ENCODE results near the gene PLAC8L1.
"Not testable (repeated sequence)": the region's sequence is repeated elsewhere in the genome, so short reads cannot be mapped to it uniquely, and the experiment has no call there.

Gene PLAC8L1, protein sequence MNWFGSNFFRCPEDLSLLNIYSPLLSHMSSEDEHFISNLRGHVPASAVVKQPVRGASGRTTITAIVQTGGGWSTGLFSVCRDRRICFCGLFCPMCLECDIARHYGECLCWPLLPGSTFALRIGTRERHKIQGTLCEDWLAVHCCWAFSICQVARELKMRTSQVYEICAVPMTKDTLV

DNA sequence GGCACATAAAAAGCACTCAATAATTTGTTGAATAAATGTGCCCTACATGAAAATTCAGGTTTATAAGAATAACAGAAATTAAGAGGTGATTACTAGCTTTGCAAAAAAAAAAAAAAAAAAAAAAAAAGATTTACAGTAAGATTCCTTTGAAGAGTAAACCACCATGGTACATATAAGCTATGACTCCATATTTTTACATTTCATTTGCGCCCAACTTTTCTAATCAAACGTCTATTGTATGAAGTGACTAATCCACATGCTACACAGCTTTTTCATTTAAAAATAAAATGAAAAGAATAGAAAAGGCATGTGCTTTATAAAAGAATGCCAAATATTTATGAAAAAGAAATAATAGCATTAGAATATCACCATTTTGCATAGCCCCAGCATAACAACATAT, at the start of gene PLAC8L1:
TSS of gene PLAC8L1 (minus strand) at position 101 of the 400 bp plus-strand sequence. CDS start 1,266 bp downstream, outside the sequence.
- TF ChIP-seq, protein P1, sequence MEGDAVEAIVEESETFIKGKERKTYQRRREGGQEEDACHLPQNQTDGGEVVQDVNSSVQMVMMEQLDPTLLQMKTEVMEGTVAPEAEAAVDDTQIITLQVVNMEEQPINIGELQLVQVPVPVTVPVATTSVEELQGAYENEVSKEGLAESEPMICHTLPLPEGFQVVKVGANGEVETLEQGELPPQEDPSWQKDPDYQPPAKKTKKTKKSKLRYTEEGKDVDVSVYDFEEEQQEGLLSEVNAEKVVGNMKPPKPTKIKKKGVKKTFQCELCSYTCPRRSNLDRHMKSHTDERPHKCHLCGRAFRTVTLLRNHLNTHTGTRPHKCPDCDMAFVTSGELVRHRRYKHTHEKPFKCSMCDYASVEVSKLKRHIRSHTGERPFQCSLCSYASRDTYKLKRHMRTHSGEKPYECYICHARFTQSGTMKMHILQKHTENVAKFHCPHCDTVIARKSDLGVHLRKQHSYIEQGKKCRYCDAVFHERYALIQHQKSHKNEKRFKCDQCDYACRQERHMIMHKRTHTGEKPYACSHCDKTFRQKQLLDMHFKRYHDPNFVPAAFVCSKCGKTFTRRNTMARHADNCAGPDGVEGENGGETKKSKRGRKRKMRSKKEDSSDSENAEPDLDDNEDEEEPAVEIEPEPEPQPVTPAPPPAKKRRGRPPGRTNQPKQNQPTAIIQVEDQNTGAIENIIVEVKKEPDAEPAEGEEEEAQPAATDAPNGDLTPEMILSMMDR (conservative IDR thresholded peaks at IDR 0.05) = no peak
- no peak for TF ChIP-seq ZFX (IDR thresholded peaks at IDR 0.05)
- no peak within 1 kb of the TSS for H3K27ac ChIP-seq

DNA sequence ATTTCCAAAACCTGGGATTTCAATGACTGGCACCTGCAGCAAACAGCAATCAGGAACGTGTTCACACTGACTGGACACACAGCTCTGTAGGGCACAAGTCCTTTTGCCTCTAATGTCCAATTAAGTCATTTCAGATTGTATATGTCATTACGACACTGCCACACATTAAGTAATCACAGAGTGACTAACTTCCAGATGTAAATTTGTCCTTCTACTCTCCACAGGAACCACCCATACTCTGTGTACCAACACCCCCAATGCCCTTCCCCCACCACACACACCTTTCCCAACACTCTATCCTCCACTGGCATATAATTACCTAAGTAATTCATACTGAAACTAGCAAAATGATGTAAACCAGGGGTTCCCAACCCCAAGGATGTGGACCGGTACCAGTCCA, 46.6 kb upstream of the PLAC8L1 start:
- H3K27ac ChIP-seq = no peak overlapping the region
- no peak for TF ChIP-seq ZFX (IDR thresholded peaks at IDR 0.05)
- TF ChIP-seq, protein P1 (conservative IDR thresholded peaks at IDR 0.05) = no peak

DNA sequence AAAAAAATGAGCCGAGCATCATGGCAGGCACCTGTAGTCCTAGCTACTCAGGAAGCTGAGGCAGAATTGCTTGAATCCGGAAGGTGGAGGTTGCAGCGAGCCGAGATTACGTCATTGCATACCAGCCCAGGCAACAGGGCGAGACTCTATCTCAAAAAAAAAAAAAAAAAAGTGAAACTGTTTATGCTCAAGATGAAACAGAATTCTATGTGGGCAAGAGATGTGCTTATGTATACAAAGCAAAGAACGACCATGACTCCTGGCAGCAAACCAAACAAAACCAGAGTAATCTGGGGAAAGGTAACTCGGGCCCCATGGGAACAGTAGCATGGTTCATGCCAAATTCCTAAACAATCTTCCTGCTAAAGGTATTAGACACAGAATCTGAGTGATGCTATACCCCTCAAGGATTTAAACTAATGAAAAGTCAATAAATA, 32.6 kb upstream of the PLAC8L1 start:
- H3K27ac ChIP-seq = no peak overlapping the region
- TF ChIP-seq, protein P1 (conservative IDR thresholded peaks at IDR 0.05) = no peak

DNA sequence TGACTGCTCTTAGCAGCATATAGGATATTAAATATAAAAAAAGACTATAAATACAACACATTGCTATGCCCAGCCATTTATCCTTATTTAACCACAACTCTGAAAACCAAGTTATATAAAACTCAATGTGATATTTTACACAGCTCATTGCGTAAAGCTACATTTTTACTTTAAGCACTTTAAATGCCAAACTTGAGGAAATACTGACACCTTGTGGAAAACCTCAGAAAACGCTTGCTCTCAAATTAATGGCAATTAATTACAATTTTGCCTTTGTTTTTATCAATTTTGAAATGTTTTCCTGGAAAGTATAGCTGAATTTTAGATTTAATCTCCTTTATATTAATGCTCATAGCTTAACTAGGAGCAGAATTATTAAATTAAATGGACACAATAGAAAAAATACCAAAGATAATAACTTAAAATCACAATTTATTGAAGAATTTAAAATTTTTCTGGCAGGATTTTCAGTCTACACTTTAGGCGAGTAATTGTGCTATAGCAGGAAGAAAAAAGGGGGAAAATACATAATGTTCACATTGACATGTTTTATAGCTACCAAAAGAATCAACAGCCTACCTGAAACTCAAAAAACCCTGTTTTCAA, 25.2 kb upstream of the PLAC8L1 start:
- no peak overlapping the region for H3K27ac ChIP-seq
- no peak for TF ChIP-seq ZFX (IDR thresholded peaks at IDR 0.05)
- TF ChIP-seq, protein P1 (conservative IDR thresholded peaks at IDR 0.05) = peak; percentile 78

DNA sequence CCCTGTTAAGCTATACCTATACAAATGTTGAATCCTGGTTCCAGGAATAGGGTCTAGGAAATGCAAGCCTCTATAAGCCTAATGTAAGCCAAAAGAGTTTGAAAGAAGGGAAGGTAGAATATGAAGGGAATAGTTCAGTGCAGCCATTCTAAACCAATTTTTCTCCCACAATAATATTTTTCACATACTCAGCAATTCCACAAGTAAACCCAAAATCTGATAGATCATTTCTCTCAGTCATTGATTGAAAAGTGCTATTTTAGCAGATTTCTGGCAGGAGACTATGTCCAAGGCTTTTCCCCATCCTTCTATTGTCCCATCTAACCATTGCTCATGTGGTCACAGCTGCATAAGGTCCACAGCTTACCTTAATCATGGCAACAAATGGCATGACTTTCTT, 20.7 kb upstream of the PLAC8L1 start:
- no peak for TF ChIP-seq ZFX (IDR thresholded peaks at IDR 0.05)
- TF ChIP-seq, protein P1 (conservative IDR thresholded peaks at IDR 0.05) = no peak
- H3K27ac ChIP-seq = no peak overlapping the region

DNA sequence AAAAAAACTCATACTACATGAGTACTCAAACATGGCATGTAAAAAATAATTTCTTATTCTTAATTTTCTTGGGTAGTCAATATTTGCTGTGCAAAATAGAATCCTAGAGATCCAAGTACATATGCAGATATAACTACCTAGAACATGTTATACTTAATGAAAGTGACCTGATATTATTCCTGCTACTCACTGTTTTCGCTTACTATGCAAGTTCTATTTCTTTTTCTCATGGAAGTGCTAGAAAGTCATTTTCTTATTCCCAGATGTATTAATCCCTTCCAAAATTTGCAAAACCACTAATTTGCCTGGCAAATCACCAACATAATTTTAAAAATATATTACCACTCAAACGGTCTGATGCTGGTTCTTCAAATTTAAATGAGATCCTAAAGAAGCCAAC, 19.2 kb upstream of the PLAC8L1 start:
- TF ChIP-seq, protein P1 (conservative IDR thresholded peaks at IDR 0.05) = no peak
- TF ChIP-seq ZFX (IDR thresholded peaks at IDR 0.05) = no peak
- H3K27ac ChIP-seq = no peak overlapping the region

DNA sequence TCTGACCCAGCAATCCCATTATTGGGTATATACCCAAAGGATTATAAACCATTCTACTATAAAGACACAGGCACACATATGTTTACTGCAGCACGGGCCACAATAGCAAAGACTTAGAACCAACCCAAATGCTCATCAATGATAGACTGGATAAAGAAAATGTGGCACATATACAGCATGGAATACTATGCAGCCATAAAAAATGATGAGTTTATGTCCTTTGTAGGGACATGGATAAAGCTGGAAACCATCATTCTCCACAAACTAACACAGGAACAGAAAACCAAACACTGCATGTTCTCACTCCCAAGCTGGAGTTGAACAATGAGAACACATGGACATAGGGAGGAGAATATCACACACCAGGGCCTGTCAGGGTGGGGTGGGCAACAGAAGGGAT, 16.1 kb upstream of the PLAC8L1 start:
- not testable (repeated sequence) for H3K27ac ChIP-seq

DNA sequence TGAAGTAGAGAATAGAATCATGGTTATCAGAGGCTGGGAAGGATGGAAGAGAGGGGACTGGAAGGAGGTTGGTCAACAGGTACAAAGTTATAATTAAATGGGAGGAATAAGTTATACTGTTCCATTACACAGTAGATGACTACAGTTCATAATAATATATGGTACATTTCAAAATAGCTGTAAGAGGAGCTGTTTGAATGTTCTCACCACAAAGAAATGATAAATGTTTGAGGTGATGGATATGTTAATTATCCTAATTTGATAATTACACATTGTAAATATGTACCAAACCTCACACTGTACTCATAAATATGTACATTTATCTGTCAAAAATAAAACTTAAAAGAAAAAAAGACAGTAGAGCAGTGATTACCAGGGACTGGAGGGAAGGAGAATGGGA, 12.9 kb upstream of the PLAC8L1 start:
- H3K27ac ChIP-seq = no peak overlapping the region

DNA sequence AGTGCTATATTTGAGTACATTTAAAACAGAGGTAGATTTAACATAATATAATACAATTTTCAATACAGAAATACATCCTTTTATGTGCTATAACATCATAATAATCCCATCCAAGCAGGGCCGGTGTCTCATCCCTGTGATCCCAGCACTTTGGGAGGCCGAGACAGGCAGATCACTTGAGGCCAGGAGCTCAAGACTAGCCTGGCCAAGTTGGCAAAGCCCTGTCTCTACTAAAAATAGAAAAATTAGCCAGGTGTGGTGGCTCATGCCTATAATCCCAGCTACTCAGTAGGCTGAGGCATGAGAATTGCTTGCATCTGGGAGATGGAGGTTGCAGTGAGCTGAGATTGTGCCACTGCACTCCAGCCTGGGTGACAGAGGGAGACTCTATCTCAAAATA, 11.8 kb upstream of the PLAC8L1 start:
- H3K27ac ChIP-seq = not testable (repeated sequence)

More for the DNA sequence above, 12.9 kb upstream of the PLAC8L1 start:
- TF ChIP-seq ZFX (IDR thresholded peaks at IDR 0.05) = no peak
- TF ChIP-seq, protein P1 (conservative IDR thresholded peaks at IDR 0.05) = no peak

Data from C4-2B (cell line).